ENCODE results near the gene HSPBP1.

HSPBP1 gene

DNA sequence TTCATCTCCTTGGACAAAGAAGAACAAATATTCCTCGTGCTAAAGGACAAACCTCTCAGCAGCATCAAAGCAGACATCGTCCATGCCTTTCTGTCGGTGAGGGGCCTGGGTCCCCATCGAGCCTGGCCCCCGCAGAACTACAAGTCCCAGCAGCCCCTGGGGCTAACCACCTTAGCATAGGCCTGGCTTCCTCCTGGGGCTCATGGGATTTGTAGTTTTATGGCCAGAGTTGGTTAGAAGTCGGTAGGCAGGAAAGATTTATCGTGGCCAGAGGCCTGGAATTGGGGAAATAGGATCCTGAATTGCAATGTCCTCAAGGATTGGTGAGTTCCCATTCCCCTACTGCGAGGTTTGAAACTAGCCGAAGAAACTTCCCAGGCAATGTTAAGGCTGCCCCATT is 25.6 kb upstream of the HSPBP1 start:
- H3K27ac ChIP-seq (ENCODE audit: extremely low read depth, low read depth, low read length), result no peak overlapping the region
- no peak overlapping the region for H3K4me3 ChIP-seq (ENCODE audit: low read depth, low read length)
- TF ChIP-seq, protein P1, sequence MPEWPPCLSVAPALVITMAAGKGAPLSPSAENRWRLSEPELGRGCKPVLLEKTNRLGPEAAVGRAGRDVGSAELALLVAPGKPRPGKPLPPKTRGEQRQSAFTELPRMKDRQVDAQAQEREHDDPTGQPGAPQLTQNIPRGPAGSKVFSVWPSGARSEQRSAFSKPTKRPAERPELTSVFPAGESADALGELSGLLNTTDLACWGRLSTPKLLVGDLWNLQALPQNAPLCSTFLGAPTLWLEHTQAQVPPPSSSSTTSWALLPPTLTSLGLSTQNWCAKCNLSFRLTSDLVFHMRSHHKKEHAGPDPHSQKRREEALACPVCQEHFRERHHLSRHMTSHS (tag by site-specific recombination; IDR thresholded peaks at IDR 0.05), result no peak
- TF ChIP-seq ZNF416 (tag by site-specific recombination; IDR thresholded peaks at IDR 0.05) (no peak), SP3 (tag by site-specific recombination; IDR thresholded peaks at IDR 0.05) (peak; percentile 14; the same call in 1 of the 2 replicates), ZNF76 (tag by site-specific recombination; IDR thresholded peaks at IDR 0.05; ENCODE audit: borderline replicate concordance, low read depth) (peak; percentile 96), ZNF335 (tag by site-specific recombination; conservative IDR thresholded peaks at IDR 0.05) (peak; percentile 39)
- ChIA-PET CTCF (interaction anchor here (0.6 kb wide), 1 partner anchor 79 kb away, joined by 3 read pairs; no protein-coding TSS in a partner anchor), POLR2A (interaction anchor here (1.0 kb wide), 1 partner anchor 34 kb away, joined by 3 read pairs; the partner anchor contains the start of gene KMT5C)
- H3K4me1 ChIP-seq (ENCODE audit: control insufficient read depth, insufficient read depth, low read length), result peaks cover 3% of the 10 kb centered on the region; the same call in 1 of the 2 replicates
- H3K36me3 ChIP-seq (ENCODE audit: control insufficient read depth in 2 of 2, insufficient read depth in 1 of 2, low read length in 2 of 2), result peaks cover 17 to 69% of the 10 kb centered on the region in 2 experiments
- H3K9me3 ChIP-seq (ENCODE audit: control insufficient read depth, insufficient read depth, low read depth, low read length), result no peaks in the 10 kb centered on the region

DNA sequence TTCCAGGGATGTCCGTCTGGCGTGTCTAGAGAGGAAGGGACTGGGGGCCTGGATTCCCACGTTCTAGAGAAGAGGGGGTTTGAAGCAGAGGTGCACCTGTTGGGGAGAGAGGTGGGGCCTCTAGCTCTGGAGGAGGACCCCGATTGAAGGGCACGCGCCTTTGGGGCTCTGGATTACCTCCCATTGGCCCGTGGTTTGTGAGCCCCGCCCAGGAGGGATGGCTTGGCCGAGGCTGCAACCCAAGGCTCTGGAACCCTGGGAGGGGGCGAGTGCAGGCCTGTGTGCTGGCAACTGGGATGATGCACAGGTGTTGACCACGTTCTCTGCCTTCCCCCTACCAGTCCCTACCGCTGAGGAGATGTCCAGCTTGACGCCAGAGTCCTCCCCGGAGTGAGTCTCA is 25.1 kb upstream of the HSPBP1 start:
- Histone ChIP-seq H3K27ac (ENCODE audit: extremely low read depth, low read depth, low read length) (no peak overlapping the region), H3K4me1 (ENCODE audit: control insufficient read depth, insufficient read depth, low read length) (peaks cover 3% of the 10 kb centered on the region; the same call in 1 of the 2 replicates), H3K36me3 (ENCODE audit: control insufficient read depth in 2 of 2, insufficient read depth in 1 of 2, low read length in 2 of 2) (peaks cover 17 to 66% of the 10 kb centered on the region in 2 experiments), H3K4me3 (ENCODE audit: low read depth, low read length) (no peak overlapping the region), H3K9me3 (ENCODE audit: control insufficient read depth, insufficient read depth, low read depth, low read length) (no peaks in the 10 kb centered on the region)
- ChIA-PET POLR2A (interaction anchor here (0.6 kb wide), 1 partner anchor 268 kb away, joined by 9 read pairs; no protein-coding TSS in a partner anchor), CTCF (no interaction called here)
- TF ChIP-seq, protein P2, sequence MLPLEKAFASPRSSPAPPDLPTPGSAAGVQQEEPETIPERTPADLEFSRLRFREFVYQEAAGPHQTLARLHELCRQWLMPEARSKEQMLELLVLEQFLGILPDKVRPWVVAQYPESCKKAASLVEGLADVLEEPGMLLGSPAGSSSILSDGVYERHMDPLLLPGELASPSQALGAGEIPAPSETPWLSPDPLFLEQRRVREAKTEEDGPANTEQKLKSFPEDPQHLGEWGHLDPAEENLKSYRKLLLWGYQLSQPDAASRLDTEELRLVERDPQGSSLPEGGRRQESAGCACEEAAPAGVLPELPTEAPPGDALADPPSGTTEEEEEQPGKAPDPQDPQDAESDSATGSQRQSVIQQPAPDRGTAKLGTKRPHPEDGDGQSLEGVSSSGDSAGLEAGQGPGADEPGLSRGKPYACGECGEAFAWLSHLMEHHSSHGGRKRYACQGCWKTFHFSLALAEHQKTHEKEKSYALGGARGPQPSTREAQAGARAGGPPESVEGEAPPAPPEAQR (tag by site-specific recombination; IDR thresholded peaks at IDR 0.05), result no peak
- TF ChIP-seq GLI2 (tag by site-specific recombination; IDR thresholded peaks at IDR 0.05; ENCODE audit: borderline replicate concordance, low read depth) (no peak), ZNF16 (tag by site-specific recombination; IDR thresholded peaks at IDR 0.05; ENCODE audit: low read depth) (no peak)

DNA sequence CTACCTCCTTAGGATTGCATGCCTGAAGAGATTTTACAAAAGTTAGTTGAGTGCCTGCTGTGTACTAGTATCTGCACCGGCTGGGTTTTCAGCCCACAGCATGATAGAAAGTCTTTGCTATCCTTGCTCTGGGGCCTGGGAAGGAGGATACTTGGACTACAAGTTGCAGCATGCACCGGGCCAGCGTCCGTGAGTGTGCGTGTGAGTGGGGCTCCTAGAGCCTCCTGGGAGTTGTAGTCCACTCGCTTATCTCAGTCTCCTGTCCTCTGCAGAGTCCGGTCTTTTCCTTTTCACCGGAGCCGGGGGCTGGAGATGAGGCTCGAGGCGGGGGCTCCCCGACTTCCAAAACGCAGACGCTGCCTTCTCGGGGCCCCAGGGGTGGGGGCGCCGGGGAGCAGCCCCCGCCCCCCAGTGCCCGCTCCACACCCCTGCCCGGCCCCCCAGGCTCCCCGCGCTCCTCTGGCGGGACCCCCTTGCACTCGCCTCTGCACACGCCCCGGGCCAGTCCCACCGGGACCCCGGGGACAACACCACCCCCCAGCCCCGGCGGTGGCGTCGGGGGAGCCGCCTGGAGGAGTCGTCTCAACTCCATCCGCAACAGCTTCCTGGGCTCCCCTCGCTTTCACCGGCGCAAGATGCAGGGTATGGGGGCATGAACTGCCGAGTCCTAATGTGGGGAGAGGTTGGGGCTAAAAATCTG is 24.5 kb upstream of the HSPBP1 start:
- POLR2A ChIA-PET, result interaction anchor here (0.6 to 4.0 kb wide), 3 partner anchors 35 to 268 kb away, joined by 3 to 18 read pairs (median 9); partner anchors contain the start of gene UBE2S
- H3K4me3 ChIP-seq (ENCODE audit: low read depth, low read length), result no peak overlapping the region
- no peaks in the 10 kb centered on the region for H3K9me3 ChIP-seq (ENCODE audit: control insufficient read depth, insufficient read depth, low read depth, low read length)
- CTCF ChIA-PET, result interaction anchor here (3.6 to 4.1 kb wide), 2 partner anchors 12 to 80 kb away, joined by 23 to 62 read pairs; partner anchors contain the start of gene TMEM238
- no peak overlapping the region for H3K27ac ChIP-seq (ENCODE audit: extremely low read depth, low read depth, low read length)
- peaks cover 3% of the 10 kb centered on the region; the same call in 1 of the 2 replicates for H3K4me1 ChIP-seq (ENCODE audit: control insufficient read depth, insufficient read depth, low read length)
- H3K36me3 ChIP-seq (ENCODE audit: control insufficient read depth in 2 of 2, insufficient read depth in 1 of 2, low read length in 2 of 2), result peaks cover 20 to 66% of the 10 kb centered on the region in 2 experiments
- TF ChIP-seq, protein P3, sequence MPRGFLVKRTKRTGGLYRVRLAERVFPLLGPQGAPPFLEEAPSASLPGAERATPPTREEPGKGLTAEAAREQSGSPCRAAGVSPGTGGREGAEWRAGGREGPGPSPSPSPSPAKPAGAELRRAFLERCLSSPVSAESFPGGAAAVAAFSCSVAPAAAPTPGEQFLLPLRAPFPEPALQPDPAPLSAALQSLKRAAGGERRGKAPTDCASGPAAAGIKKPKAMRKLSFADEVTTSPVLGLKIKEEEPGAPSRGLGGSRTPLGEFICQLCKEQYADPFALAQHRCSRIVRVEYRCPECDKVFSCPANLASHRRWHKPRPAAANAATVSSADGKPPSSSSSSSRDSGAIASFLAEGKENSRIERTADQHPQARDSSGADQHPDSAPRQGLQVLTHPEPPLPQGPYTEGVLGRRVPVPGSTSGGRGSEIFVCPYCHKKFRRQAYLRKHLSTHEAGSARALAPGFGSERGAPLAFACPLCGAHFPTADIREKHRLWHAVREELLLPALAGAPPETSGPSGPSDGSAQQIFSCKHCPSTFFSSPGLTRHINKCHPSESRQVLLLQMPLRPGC (tag by site-specific recombination; IDR thresholded peaks at IDR 0.05), result no peak
- TF ChIP-seq ZNF610 (tag by site-specific recombination; IDR thresholded peaks at IDR 0.05; ENCODE audit: borderline replicate concordance) (no peak), ZNF23 (tag by site-specific recombination; IDR thresholded peaks at IDR 0.05; ENCODE audit: borderline replicate concordance) (no peak), TRIM28 (IDR thresholded peaks at IDR 0.05; ENCODE audit: borderline replicate concordance, low read length) (no peak), ZNF768 (tag by site-specific recombination; IDR thresholded peaks at IDR 0.05) (no peak)
- TF ChIP-seq, protein P4, sequence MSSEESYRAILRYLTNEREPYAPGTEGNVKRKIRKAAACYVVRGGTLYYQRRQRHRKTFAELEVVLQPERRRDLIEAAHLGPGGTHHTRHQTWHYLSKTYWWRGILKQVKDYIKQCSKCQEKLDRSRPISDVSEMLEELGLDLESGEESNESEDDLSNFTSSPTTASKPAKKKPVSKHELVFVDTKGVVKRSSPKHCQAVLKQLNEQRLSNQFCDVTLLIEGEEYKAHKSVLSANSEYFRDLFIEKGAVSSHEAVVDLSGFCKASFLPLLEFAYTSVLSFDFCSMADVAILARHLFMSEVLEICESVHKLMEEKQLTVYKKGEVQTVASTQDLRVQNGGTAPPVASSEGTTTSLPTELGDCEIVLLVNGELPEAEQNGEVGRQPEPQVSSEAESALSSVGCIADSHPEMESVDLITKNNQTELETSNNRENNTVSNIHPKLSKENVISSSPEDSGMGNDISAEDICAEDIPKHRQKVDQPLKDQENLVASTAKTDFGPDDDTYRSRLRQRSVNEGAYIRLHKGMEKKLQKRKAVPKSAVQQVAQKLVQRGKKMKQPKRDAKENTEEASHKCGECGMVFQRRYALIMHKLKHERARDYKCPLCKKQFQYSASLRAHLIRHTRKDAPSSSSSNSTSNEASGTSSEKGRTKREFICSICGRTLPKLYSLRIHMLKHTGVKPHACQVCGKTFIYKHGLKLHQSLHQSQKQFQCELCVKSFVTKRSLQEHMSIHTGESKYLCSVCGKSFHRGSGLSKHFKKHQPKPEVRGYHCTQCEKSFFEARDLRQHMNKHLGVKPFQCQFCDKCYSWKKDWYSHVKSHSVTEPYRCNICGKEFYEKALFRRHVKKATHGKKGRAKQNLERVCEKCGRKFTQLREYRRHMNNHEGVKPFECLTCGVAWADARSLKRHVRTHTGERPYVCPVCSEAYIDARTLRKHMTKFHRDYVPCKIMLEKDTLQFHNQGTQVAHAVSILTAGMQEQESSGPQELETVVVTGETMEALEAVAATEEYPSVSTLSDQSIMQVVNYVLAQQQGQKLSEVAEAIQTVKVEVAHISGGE (tag by site-specific recombination; conservative IDR thresholded peaks at IDR 0.05; ENCODE audit: low read depth), result no peak
- TF ChIP-seq, protein P5, sequence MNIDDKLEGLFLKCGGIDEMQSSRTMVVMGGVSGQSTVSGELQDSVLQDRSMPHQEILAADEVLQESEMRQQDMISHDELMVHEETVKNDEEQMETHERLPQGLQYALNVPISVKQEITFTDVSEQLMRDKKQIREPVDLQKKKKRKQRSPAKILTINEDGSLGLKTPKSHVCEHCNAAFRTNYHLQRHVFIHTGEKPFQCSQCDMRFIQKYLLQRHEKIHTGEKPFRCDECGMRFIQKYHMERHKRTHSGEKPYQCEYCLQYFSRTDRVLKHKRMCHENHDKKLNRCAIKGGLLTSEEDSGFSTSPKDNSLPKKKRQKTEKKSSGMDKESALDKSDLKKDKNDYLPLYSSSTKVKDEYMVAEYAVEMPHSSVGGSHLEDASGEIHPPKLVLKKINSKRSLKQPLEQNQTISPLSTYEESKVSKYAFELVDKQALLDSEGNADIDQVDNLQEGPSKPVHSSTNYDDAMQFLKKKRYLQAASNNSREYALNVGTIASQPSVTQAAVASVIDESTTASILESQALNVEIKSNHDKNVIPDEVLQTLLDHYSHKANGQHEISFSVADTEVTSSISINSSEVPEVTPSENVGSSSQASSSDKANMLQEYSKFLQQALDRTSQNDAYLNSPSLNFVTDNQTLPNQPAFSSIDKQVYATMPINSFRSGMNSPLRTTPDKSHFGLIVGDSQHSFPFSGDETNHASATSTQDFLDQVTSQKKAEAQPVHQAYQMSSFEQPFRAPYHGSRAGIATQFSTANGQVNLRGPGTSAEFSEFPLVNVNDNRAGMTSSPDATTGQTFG (tag by site-specific recombination; IDR thresholded peaks at IDR 0.05; ENCODE audit: borderline replicate concordance), result no peak
- TF ChIP-seq, protein P6, sequence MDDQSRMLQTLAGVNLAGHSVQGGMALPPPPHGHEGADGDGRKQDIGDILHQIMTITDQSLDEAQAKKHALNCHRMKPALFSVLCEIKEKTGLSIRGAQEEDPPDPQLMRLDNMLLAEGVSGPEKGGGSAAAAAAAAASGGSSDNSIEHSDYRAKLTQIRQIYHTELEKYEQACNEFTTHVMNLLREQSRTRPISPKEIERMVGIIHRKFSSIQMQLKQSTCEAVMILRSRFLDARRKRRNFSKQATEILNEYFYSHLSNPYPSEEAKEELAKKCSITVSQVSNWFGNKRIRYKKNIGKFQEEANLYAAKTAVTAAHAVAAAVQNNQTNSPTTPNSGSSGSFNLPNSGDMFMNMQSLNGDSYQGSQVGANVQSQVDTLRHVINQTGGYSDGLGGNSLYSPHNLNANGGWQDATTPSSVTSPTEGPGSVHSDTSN (CRISPR knock-in tag; IDR thresholded peaks at IDR 0.05), result no peak

Data from HEK293 (cell line).